ENCODE results near the gene ZFHX2. TPM values are rescaled to one million over a fixed set of nuclear protein-coding genes. Genes with fewer than 3 reads are reported as not detected.

ZFHX2 gene
- total and polyA plus RNA-seq, 2 of the 13 experiments (the other 11 are each of a cell fraction or from before 2014, with no cell fraction given), result 0.17 to 0.44 TPM

GRCh38 chr14:23536494-23536893 is 15.1 kb downstream of the ZFHX2 start:
- intact Hi-C loops (cut with micrococcal nuclease; ENCODE audit: unreplicated experiment), result no loop called here
- no peaks in the 10 kb centered on the region for H3K79me2 ChIP-seq (ENCODE audit: insufficient read depth, low read length)
- H2AFZ ChIP-seq (ENCODE audit: low read length), result no peak overlapping the region
- no peaks in the 10 kb centered on the region for H3K4me1 ChIP-seq (ENCODE audit: insufficient read depth, low read length)
- no peaks in the 10 kb centered on the region for H3K9me3 ChIP-seq (ENCODE audit: low read length)
- H3K4me3 ChIP-seq (replicated peaks in 1 of 3; ENCODE audit: insufficient read depth in 1 of 3, low read depth in 2 of 3, low read length in 3 of 3), result no peak overlapping the region
- TF ChIP-seq, protein P1, sequence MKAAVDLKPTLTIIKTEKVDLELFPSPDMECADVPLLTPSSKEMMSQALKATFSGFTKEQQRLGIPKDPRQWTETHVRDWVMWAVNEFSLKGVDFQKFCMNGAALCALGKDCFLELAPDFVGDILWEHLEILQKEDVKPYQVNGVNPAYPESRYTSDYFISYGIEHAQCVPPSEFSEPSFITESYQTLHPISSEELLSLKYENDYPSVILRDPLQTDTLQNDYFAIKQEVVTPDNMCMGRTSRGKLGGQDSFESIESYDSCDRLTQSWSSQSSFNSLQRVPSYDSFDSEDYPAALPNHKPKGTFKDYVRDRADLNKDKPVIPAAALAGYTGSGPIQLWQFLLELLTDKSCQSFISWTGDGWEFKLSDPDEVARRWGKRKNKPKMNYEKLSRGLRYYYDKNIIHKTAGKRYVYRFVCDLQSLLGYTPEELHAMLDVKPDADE (CRISPR knock-in tag; IDR thresholded peaks at IDR 0.05), result no peak
- no peak for TF ChIP-seq ZFX (CRISPR knock-in tag; IDR thresholded peaks at IDR 0.05; ENCODE audit: low read depth)
- no peak for TF ChIP-seq CEBPG (CRISPR knock-in tag; IDR thresholded peaks at IDR 0.05)
- TF ChIP-seq SMAD1 (CRISPR knock-in tag; IDR thresholded peaks at IDR 0.05; ENCODE audit: borderline replicate concordance, low read depth), result no peak
- TF ChIP-seq HOXA9 (CRISPR knock-in tag; IDR thresholded peaks at IDR 0.05; ENCODE audit: borderline replicate concordance), result no peak
- TF ChIP-seq ZNF768 (CRISPR knock-in tag; IDR thresholded peaks at IDR 0.05), result peak; percentile 83; the same call in 1 of the 2 replicates
- TF ChIP-seq ZFP37 (CRISPR knock-in tag; IDR thresholded peaks at IDR 0.05; ENCODE audit: borderline replicate concordance), result no peak
- TF ChIP-seq ZMYM3 (CRISPR knock-in tag; IDR thresholded peaks at IDR 0.05), result peak; percentile 37; the same call in 1 of the 2 replicates
- no peak for TF ChIP-seq MAZ (IDR thresholded peaks at IDR 0.05; ENCODE audit: borderline replicate concordance, low read depth, low read length)
- TF ChIP-seq MAZ (CRISPR knock-in tag; IDR thresholded peaks at IDR 0.05; ENCODE audit: low read depth), result no peak
- CTCF ChIA-PET (ENCODE audit: low intra/inter-chr PET ratio, low total read pairs), result no interaction called here
- POLR2A ChIA-PET, result interaction anchor here (1.2 to 3.5 kb wide), 2 partner anchors 10 to 19 kb away, joined by 4 to 17 read pairs; partner anchors contain the start of gene THTPA
- no peaks in the 10 kb centered on the region for H3K27me3 ChIP-seq (ENCODE audit: control insufficient read depth in 1 of 2, insufficient read depth in 2 of 2, low read length in 2 of 2)
- ATAC-seq (no peak), DNase-seq (ENCODE audit: low spot score) (no peak), FAIRE-seq (no peak)
- H3K36me3 ChIP-seq (replicated peaks in 1 of 2; ENCODE audit: control insufficient read depth in 1 of 2, insufficient read depth in 2 of 2, low read length in 2 of 2), result no peaks in the 10 kb centered on the region
- no peaks in the 10 kb centered on the region for H4K20me1 ChIP-seq (ENCODE audit: insufficient read depth, low read length)
- no peak overlapping the region for H3K9ac ChIP-seq (ENCODE audit: insufficient read depth, low read depth, low read length)
- no TSS peak for BruUV-seq (replicated peaks)
- in situ Hi-C loops (cut with HindIII; ENCODE audit: extremely low pct_ligation_motif_present, low pct_unique_long_range_greater_than_20kb), result no loop called here
- no peak overlapping the region for H3K27ac ChIP-seq (ENCODE audit: extremely low read length, insufficient read depth, low read length)
- H3K4me2 ChIP-seq (ENCODE audit: low read depth, low read length), result no peak overlapping the region
- 93% methylated on average over 2 of the region's 2 CpGs for WGBS (ENCODE audit: low lambda C conversion rate)

Measured in HepG2 (cell line).